ENCODE results near the gene HIP1. TPM values are rescaled to one million over a fixed set of nuclear protein-coding genes. Genes with fewer than 3 reads are reported as not detected.
A peak's percentile ranks its signal among the peaks of the same experiment; 100 is the strongest.

HIP1 gene
- total and polyA plus RNA-seq, 2 of the 13 experiments (the other 11 are each of a cell fraction or from before 2014, with no cell fraction given) = 4.5 to 6.2 TPM

DNA sequence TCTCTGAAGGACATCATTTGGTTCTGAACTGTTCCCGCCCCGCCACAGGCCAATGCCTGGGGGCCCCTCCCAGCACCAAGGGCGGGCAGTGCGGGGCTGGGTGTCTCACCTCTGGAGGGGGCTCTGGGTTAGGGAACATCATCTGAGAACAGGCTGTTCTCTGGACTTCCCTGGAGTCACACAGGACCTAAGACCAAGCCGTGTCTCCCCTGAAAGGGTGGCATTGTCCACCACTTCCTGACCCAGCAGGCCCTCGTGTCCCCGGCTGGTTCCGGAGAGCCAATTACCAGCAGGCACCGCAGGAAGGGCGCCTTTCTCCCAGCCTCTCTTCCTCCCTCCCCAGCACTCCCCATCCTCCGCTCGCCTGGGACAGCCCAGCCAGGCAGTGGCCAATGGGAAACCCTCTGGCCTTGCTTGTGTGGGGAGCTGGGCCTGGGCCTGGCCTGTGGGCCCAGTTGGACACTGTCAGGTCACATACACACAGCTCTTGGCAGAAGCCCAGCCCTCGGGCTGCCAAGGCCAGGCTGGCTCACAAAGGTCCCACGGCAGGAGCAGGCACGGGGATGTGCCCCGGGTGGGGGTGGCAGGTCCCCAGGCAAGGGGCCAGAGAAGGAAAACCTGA, 127.1 kb downstream of the HIP1 start (continued):
- TF ChIP-seq, protein P1, sequence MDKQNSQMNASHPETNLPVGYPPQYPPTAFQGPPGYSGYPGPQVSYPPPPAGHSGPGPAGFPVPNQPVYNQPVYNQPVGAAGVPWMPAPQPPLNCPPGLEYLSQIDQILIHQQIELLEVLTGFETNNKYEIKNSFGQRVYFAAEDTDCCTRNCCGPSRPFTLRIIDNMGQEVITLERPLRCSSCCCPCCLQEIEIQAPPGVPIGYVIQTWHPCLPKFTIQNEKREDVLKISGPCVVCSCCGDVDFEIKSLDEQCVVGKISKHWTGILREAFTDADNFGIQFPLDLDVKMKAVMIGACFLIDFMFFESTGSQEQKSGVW (CRISPR knock-in tag; IDR thresholded peaks at IDR 0.05; ENCODE audit: borderline replicate concordance) = no peak
- no peak for TF ChIP-seq ZNF598 (CRISPR knock-in tag; IDR thresholded peaks at IDR 0.05; ENCODE audit: borderline replicate concordance)
- no peak; the same call in 1 of the 2 replicates for TF ChIP-seq ZNF160 (CRISPR knock-in tag; IDR thresholded peaks at IDR 0.05)
- 0 out of 2 replicates have a peak, but pooled peaks have one; percentile 53 for TF ChIP-seq KMT2B (CRISPR knock-in tag; IDR thresholded peaks at IDR 0.05)
- TF ChIP-seq REPIN1 (CRISPR knock-in tag; IDR thresholded peaks at IDR 0.05; ENCODE audit: borderline replicate concordance, low read depth) = no peak; the same call in 1 of the 2 replicates
- TF ChIP-seq TGIF2 (CRISPR knock-in tag; IDR thresholded peaks at IDR 0.05) = peak; percentile 28; the same call in 1 of the 2 replicates
- 0 out of 2 replicates have a peak, but pooled peaks have one; percentile 39 for TF ChIP-seq ZNF83 (CRISPR knock-in tag; IDR thresholded peaks at IDR 0.05; ENCODE audit: borderline replicate concordance)
- no peak for TF ChIP-seq NFIB (CRISPR knock-in tag; IDR thresholded peaks at IDR 0.05; ENCODE audit: borderline replicate concordance)
- no peak for TF ChIP-seq U2AF2 (IDR thresholded peaks at IDR 0.05; ENCODE audit: low read depth, low read length)
- TF ChIP-seq ZNF75D (CRISPR knock-in tag; IDR thresholded peaks at IDR 0.05; ENCODE audit: borderline replicate concordance) = no peak
- TF ChIP-seq ZNF720 (CRISPR knock-in tag; IDR thresholded peaks at IDR 0.05) = no peak
- TF ChIP-seq CHD2 (IDR thresholded peaks at IDR 0.05; ENCODE audit: low read depth, low read length) = no peak
- TF ChIP-seq, protein P2, sequence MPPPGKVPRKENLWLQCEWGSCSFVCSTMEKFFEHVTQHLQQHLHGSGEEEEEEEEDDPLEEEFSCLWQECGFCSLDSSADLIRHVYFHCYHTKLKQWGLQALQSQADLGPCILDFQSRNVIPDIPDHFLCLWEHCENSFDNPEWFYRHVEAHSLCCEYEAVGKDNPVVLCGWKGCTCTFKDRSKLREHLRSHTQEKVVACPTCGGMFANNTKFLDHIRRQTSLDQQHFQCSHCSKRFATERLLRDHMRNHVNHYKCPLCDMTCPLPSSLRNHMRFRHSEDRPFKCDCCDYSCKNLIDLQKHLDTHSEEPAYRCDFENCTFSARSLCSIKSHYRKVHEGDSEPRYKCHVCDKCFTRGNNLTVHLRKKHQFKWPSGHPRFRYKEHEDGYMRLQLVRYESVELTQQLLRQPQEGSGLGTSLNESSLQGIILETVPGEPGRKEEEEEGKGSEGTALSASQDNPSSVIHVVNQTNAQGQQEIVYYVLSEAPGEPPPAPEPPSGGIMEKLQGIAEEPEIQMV (CRISPR knock-in tag; IDR thresholded peaks at IDR 0.05; ENCODE audit: low read depth) = 0 out of 2 replicates have a peak, but pooled peaks have one; percentile 64
- TF ChIP-seq, protein P3, sequence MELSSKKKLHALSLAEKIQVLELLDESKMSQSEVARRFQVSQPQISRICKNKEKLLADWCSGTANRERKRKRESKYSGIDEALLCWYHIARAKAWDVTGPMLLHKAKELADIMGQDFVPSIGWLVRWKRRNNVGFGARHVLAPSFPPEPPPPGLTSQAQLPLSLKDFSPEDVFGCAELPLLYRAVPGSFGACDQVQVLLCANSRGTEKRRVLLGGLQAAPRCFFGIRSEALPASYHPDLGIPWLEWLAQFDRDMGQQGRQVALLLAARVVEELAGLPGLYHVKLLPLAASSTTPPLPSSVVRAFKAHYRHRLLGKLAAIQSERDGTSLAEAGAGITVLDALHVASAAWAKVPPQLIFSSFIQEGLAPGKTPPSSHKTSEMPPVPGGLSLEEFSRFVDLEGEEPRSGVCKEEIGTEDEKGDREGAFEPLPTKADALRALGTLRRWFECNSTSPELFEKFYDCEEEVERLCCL (CRISPR knock-in tag; IDR thresholded peaks at IDR 0.05; ENCODE audit: borderline replicate concordance) = no peak
- TF ChIP-seq, protein P4, sequence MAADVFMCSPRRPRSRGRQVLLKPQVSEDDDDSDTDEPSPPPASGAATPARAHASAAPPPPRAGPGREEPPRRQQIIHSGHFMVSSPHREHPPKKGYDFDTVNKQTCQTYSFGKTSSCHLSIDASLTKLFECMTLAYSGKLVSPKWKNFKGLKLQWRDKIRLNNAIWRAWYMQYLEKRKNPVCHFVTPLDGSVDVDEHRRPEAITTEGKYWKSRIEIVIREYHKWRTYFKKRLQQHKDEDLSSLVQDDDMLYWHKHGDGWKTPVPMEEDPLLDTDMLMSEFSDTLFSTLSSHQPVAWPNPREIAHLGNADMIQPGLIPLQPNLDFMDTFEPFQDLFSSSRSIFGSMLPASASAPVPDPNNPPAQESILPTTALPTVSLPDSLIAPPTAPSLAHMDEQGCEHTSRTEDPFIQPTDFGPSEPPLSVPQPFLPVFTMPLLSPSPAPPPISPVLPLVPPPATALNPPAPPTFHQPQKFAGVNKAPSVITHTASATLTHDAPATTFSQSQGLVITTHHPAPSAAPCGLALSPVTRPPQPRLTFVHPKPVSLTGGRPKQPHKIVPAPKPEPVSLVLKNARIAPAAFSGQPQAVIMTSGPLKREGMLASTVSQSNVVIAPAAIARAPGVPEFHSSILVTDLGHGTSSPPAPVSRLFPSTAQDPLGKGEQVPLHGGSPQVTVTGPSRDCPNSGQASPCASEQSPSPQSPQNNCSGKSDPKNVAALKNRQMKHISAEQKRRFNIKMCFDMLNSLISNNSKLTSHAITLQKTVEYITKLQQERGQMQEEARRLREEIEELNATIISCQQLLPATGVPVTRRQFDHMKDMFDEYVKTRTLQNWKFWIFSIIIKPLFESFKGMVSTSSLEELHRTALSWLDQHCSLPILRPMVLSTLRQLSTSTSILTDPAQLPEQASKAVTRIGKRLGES (CRISPR knock-in tag; IDR thresholded peaks at IDR 0.05; ENCODE audit: borderline replicate concordance) = no peak
- no peak for TF ChIP-seq MED13 (CRISPR knock-in tag; IDR thresholded peaks at IDR 0.05)
- no peak for TF ChIP-seq SRSF1 (optimal IDR thresholded peaks at IDR 0.05; ENCODE audit: low read depth, low read length)

Measured in HepG2 (cell line).